Mononuclear cell (primary cell): ENCODE measurements around the gene DHX30. TPM values are rescaled to one million over a fixed set of nuclear protein-coding genes. Genes with fewer than 3 reads are reported as not detected.
A peak's percentile ranks its signal among the peaks of the same experiment; 100 is the strongest.
"Not testable (repeated sequence)": the region's sequence is repeated elsewhere in the genome, so short reads cannot be mapped to it uniquely, and the experiment has no call there.

ENCODE experiments used
- H3K27me3 ChIP-seq: 2 replicates; pipeline ENCODE4 v1.6.0; 2011; ENCODE audit warnings: low read length, control low read depth; ENCODE audit not compliant: insufficient read depth
- H3K4me1 ChIP-seq: 2 replicates; pipeline ENCODE4 v1.5.1; 2011; ENCODE audit warnings: mild to moderate bottlenecking, low read length, control low read depth; ENCODE audit not compliant: insufficient read depth
- H3K4me3 ChIP-seq: 2 replicates; pipeline ENCODE4 v1.5.1; 2011; ENCODE audit warnings: mild to moderate bottlenecking, low read length, moderate library complexity
- H3K9me3 ChIP-seq: 2 replicates; pipeline ENCODE4 v1.5.1; 2011; ENCODE audit warnings: low read depth, mild to moderate bottlenecking, control low read depth, low read length
- total RNA-seq: library from RNA; depleted of rRNA; stranded (reverse); fragments of >200 nt; gene quantifications from one replicate; pipeline ENCODE4 v1.2.3, GENCODE V29; 2012

DHX30 gene
- total RNA-seq, result 49.1 TPM

GRCh38 chr3:47802734-47803479 is at the start of gene DHX30:
Gene DHX30 (plus strand): TSS chr3:47803138. CDS start chr3:47810684, 7,546 bp downstream.
- Histone ChIP-seq H3K4me3 (peak within 1 kb of the TSS; percentile 90), H3K4me1 (peaks cover 17% of the 10 kb centered on the region), H3K27me3 (no peaks in the 10 kb centered on the region), H3K9me3 (no peaks in the 10 kb centered on the region)

- no peaks in the 10 kb centered on the region for H3K27me3 ChIP-seq
- H3K9me3 ChIP-seq, result no peaks in the 10 kb centered on the region
- H3K4me3 ChIP-seq, result no peak overlapping the region
- H3K4me1 ChIP-seq, result no peaks in the 10 kb centered on the region
These were observed 44.5 kb upstream of the DHX30 start for GRCh38 chr3:47758261-47759025.

GRCh38 chr3:47760207-47760606 is 42.7 kb upstream of the DHX30 start:
- not testable (repeated sequence) for H3K4me3 ChIP-seq, H3K27me3 ChIP-seq, H3K4me1 ChIP-seq, H3K9me3 ChIP-seq

- no peaks in the 10 kb centered on the region for H3K9me3 ChIP-seq
- H3K4me3 ChIP-seq, result no peak overlapping the region
- H3K27me3 ChIP-seq, result no peaks in the 10 kb centered on the region
- H3K4me1 ChIP-seq, result no peaks in the 10 kb centered on the region
These were observed 41.9 kb upstream of the DHX30 start for GRCh38 chr3:47761046-47761445.

GRCh38 chr3:47762233-47762632 is 40.7 kb upstream of the DHX30 start:
- H3K4me1 ChIP-seq, result no peaks in the 10 kb centered on the region
- H3K27me3 ChIP-seq, result no peaks in the 10 kb centered on the region
- no peaks in the 10 kb centered on the region for H3K9me3 ChIP-seq
- no peak overlapping the region for H3K4me3 ChIP-seq

- Histone ChIP-seq H3K27me3 (no peaks in the 10 kb centered on the region), H3K9me3 (no peaks in the 10 kb centered on the region), H3K4me3 (no peak overlapping the region), H3K4me1 (no peaks in the 10 kb centered on the region)
These were observed 36.8 kb upstream of the DHX30 start for GRCh38 chr3:47766186-47766585.

GRCh38 chr3:47772047-47772446 is 30.9 kb upstream of the DHX30 start:
- Histone ChIP-seq H3K27me3 (no peaks in the 10 kb centered on the region), H3K9me3 (no peaks in the 10 kb centered on the region), H3K4me1 (no peaks in the 10 kb centered on the region), H3K4me3 (no peak overlapping the region)

- Histone ChIP-seq H3K9me3 (no peaks in the 10 kb centered on the region), H3K27me3 (no peaks in the 10 kb centered on the region), H3K4me3 (no peak overlapping the region), H3K4me1 (no peaks in the 10 kb centered on the region)
These were observed 30.1 kb upstream of the DHX30 start for GRCh38 chr3:47772788-47773187.

- Histone ChIP-seq H3K9me3 (no peaks in the 10 kb centered on the region), H3K4me1 (peaks cover 40% of the 10 kb centered on the region), H3K27me3 (no peaks in the 10 kb centered on the region), H3K4me3 (no peak overlapping the region)
These were observed 24.2 kb upstream of the DHX30 start for GRCh38 chr3:47778746-47779145.

GRCh38 chr3:47780741-47781684 is 21.9 kb upstream of the DHX30 start:
- H3K4me1 ChIP-seq, result peaks cover 40% of the 10 kb centered on the region
- H3K9me3 ChIP-seq, result no peaks in the 10 kb centered on the region
- peak overlapping the region; percentile 88 for H3K4me3 ChIP-seq
- no peaks in the 10 kb centered on the region for H3K27me3 ChIP-seq

GRCh38 chr3:47781685-47782445 is 21.1 kb upstream of the DHX30 start, which contains the start of gene SMARCC1:
Gene SMARCC1 (minus strand): TSS chr3:47781893. CDS start chr3:47781797, 96 bp downstream.
- Histone ChIP-seq H3K9me3 (no peaks in the 10 kb centered on the region), H3K4me3 (peak within 1 kb of the TSS; percentile 88), H3K4me1 (peaks cover 40% of the 10 kb centered on the region), H3K27me3 (no peaks in the 10 kb centered on the region)

GRCh38 chr3:47782446-47783308 is 20.3 kb upstream of the DHX30 start:
- peak overlapping the region; percentile 88 for H3K4me3 ChIP-seq
- H3K9me3 ChIP-seq, result no peaks in the 10 kb centered on the region
- no peaks in the 10 kb centered on the region for H3K27me3 ChIP-seq
- H3K4me1 ChIP-seq, result peaks cover 40% of the 10 kb centered on the region

GRCh38 chr3:47783673-47784072 is 19.3 kb upstream of the DHX30 start:
- H3K4me3 ChIP-seq, result no peak overlapping the region
- H3K4me1 ChIP-seq, result peaks cover 35% of the 10 kb centered on the region
- H3K27me3 ChIP-seq, result no peaks in the 10 kb centered on the region
- H3K9me3 ChIP-seq, result no peaks in the 10 kb centered on the region
